HCT116 (cell line): ENCODE results near the gene VDAC2. TPM values are rescaled to one million over a fixed set of nuclear protein-coding genes. Genes with fewer than 3 reads are reported as not detected.
"Not testable (repeated sequence)": the region's sequence is repeated elsewhere in the genome, so short reads cannot be mapped to it uniquely, and the experiment has no call there.

Experiments
- ATAC-seq: fragments of 200-7000 bp; cut with Tn5 transposase; 2 replicates; pipeline ENCODE4 v1.9.1; 2020; ENCODE audit warnings: mild to moderate bottlenecking, moderate library complexity
- BruUV-seq: library from RNA; stranded (reverse); fragments of 400-500 nt; replicated peaks from 2 replicates; lab custom pipeline; 2021; lab: Mats Ljungman, UMichigan
- CTCF ChIA-PET: fragments of 300-600 bp; sonication (Branson Sonifier 250); formaldehyde crosslinking; loops from one replicate; lab custom pipeline; 2021; ENCODE audit warnings: antibody characterized with exemption; lab: Charles Lee
- POLR2A ChIA-PET: fragments of 300-600, 350-600 bp; sonication (Branson Sonifier 250); formaldehyde crosslinking; loops from one replicate; lab custom pipeline; 2021; ENCODE audit warnings: antibody characterized with exemption; lab: Charles Lee
- RAD21 ChIA-PET, 2 experiments: fragments of 300-600 bp; sonication (Branson Sonifier 250); formaldehyde crosslinking; loops; one replicate each; lab custom pipeline; 2023; ENCODE audit warnings: low total read pairs in 2 of 2; ENCODE audit not compliant: uncharacterized antibody in 2 of 2, unreplicated experiment in 2 of 2, low non-redundant PET in 1 of 2; lab: Charles Lee
- DNase-seq: peaks from one replicate; pipeline ENCODE4 v3.0.0-alpha.2; 2010; ENCODE audit warnings: low read depth, low spot score
- H2AFZ ChIP-seq: fragments of 200-600 bp; shearing (Covaris generic), sonication (generic); 2 replicates; pipeline ENCODE4 v1.6.1; 2017; ENCODE audit warnings: low read depth, mixed run types, mixed read lengths, antibody characterized with exemption, low read length; ENCODE audit not compliant: poor library complexity, severe bottlenecking
- H3K27ac ChIP-seq: 2 replicates; pipeline ENCODE4 v1.5.1; 2012; ENCODE audit warnings: low read depth, low read length
- H3K27me3 ChIP-seq: fragments of 200-600 bp; sonication (generic); 2 replicates; pipeline ENCODE4 v1.6.1; 2016; ENCODE audit warnings: mixed run types, low read length, mixed read lengths; ENCODE audit not compliant: insufficient read depth
- H3K36me3 ChIP-seq, 2 experiments: fragments of 200-500 bp in 1 of 2; fragments of 200-600 bp in 1 of 2; sonication (Bioruptor generic) in 1 of 2; sonication (generic) in 1 of 2; 2 replicates each; pipeline versions ENCODE4 v1.5.1 to v1.6.1; 2014 to 2016; ENCODE audit warnings: low read length in 2 of 2, inconsistent platforms in 1 of 2, mixed read lengths in 1 of 2, mixed run types in 1 of 2; ENCODE audit not compliant: insufficient read depth in 2 of 2, control insufficient read depth in 1 of 2
- H3K4me1 ChIP-seq, 2 experiments: fragments of 200-600 bp in 1 of 2; sonication (generic) in 1 of 2; 2 replicates each; pipeline versions ENCODE4 v1.5.1 to v1.6.1; 2012 to 2017; ENCODE audit warnings: low read length in 2 of 2, inconsistent platforms in 1 of 2, mild to moderate bottlenecking in 1 of 2, mixed read lengths in 1 of 2, mixed run types in 1 of 2, moderate library complexity in 1 of 2; ENCODE audit not compliant: insufficient read depth in 2 of 2, control insufficient read depth in 1 of 2
- H3K4me2 ChIP-seq: fragments of 200-600 bp; sonication (generic); 2 replicates; pipeline ENCODE4 v1.6.1; 2017; ENCODE audit warnings: mixed run types, low read length, mixed read lengths
- H3K4me3 ChIP-seq, 2 experiments: fragments of 200-600 bp in 1 of 2; sonication (generic) in 1 of 2; replicated peaks in 1 of 2; 2 replicates each; pipeline ENCODE4 v1.5.1; 2011 to 2016; ENCODE audit warnings: low read length in 2 of 2, control low read depth in 1 of 2, low read depth in 1 of 2, mild to moderate bottlenecking in 1 of 2, mixed read lengths in 1 of 2, mixed run types in 1 of 2
- H3K79me2 ChIP-seq: fragments of 200-600 bp; sonication (generic); 2 replicates; pipeline ENCODE4 v1.6.1; 2017; ENCODE audit warnings: mild to moderate bottlenecking, mixed run types, low read length, moderate library complexity, mixed read lengths; ENCODE audit not compliant: insufficient read depth
- H3K9ac ChIP-seq: fragments of 200-600 bp; sonication (generic); 2 replicates; pipeline ENCODE4 v1.6.1; 2016; ENCODE audit warnings: low read length, mixed read lengths
- H3K9me2 ChIP-seq: fragments of 200-600 bp; sonication (generic), shearing (Covaris generic); 2 replicates; pipeline ENCODE4 v1.6.1; 2017; ENCODE audit warnings: mixed run types, mild to moderate bottlenecking, moderate library complexity; ENCODE audit not compliant: insufficient read depth
- H3K9me3 ChIP-seq, 2 experiments: fragments of 200-500 bp in 1 of 2; fragments of 200-600 bp in 1 of 2; sonication (Bioruptor generic) in 1 of 2; sonication (generic) in 1 of 2; 2 replicates each; pipeline ENCODE4 v1.6.1; 2014 to 2017; ENCODE audit warnings: low read length in 2 of 2, mixed read lengths in 2 of 2, inconsistent platforms in 1 of 2, low read depth in 1 of 2, mild to moderate bottlenecking in 1 of 2, mixed run types in 1 of 2, moderate library complexity in 1 of 2; ENCODE audit not compliant: control insufficient read depth in 1 of 2, insufficient read depth in 1 of 2
- H4K20me1 ChIP-seq: fragments of 200-600 bp; sonication (generic), shearing (Covaris generic); 2 replicates; pipeline ENCODE4 v1.6.1; 2017; ENCODE audit warnings: mixed run types, mild to moderate bottlenecking, moderate library complexity; ENCODE audit not compliant: insufficient read depth
- CBX3 ChIP-seq: IDR thresholded peaks from 2 replicates; pipeline ENCODE4 v1.6.1; 2012; ENCODE audit warnings: low read depth
- CEBPB ChIP-seq: IDR thresholded peaks from 2 replicates; pipeline ENCODE4 v1.6.1; 2012; ENCODE audit warnings: low read depth
- CTCF ChIP-seq, 3 experiments: fragments of 200-600 bp in 1 of 3; sonication (generic) in 1 of 3; IDR thresholded peaks in 2 of 3; conservative IDR thresholded peaks in 1 of 3; 2 replicates each; pipeline ENCODE4 v1.5.1; 2012 to 2017; ENCODE audit warnings: low read depth in 2 of 3, low read length in 2 of 3, antibody characterized with exemption in 1 of 3, borderline replicate concordance in 1 of 3, control low read depth in 1 of 3, mild to moderate bottlenecking in 1 of 3, mixed read lengths in 1 of 3, mixed run types in 1 of 3, moderate library complexity in 1 of 3; ENCODE audit not compliant: insufficient read depth in 1 of 3
- EGR1 ChIP-seq: IDR thresholded peaks from 2 replicates; pipeline ENCODE4 v1.6.1; 2012; ENCODE audit warnings: low read depth
- EZH2phosphoT487 ChIP-seq: fragments of 200-600 bp; IDR thresholded peaks from 2 replicates; pipeline ENCODE4 v1.6.1; 2018; ENCODE audit warnings: antibody characterized with exemption, borderline replicate concordance
- FOSL1 ChIP-seq: IDR thresholded peaks from 2 replicates; pipeline ENCODE4 v1.6.1; 2012; ENCODE audit warnings: low read depth
- MAX ChIP-seq: IDR thresholded peaks from 2 replicates; pipeline ENCODE4 v1.6.1; 2012
- REST ChIP-seq: IDR thresholded peaks from 2 replicates; pipeline ENCODE4 v1.6.1; 2012; ENCODE audit warnings: low read depth
- SIN3A ChIP-seq: IDR thresholded peaks from 2 replicates; pipeline ENCODE4 v1.6.1; 2012; ENCODE audit warnings: low read depth
- SP1 ChIP-seq: IDR thresholded peaks from 2 replicates; pipeline ENCODE4 v1.6.1; 2012; ENCODE audit warnings: low read depth
- TCF7L2 ChIP-seq: IDR thresholded peaks from 2 replicates; pipeline ENCODE4 v1.7.0; 2011; ENCODE audit warnings: borderline replicate concordance, inconsistent platforms; ENCODE audit not compliant: insufficient read depth, insufficient read length; ENCODE audit errors: extremely low read depth
- ZBTB33 ChIP-seq: IDR thresholded peaks from 2 replicates; pipeline ENCODE4 v1.6.1; 2011; ENCODE audit warnings: mild to moderate bottlenecking, low read length, moderate library complexity; ENCODE audit not compliant: insufficient replicate concordance; ENCODE audit errors: extremely low read depth
- ZNF274 ChIP-seq: fragments of 200-500 bp; sonication (Bioruptor generic); IDR thresholded peaks from 2 replicates; pipeline ENCODE4 v1.6.1; 2014; ENCODE audit warnings: mild to moderate bottlenecking, low read depth, low read length, inconsistent platforms
- intact Hi-C: fragments of 100-400 bp; cut with micrococcal nuclease; formaldehyde crosslinking; loops from 2 replicates; pipeline ENCODE4 v1.10.0; 2022
- total RNA-seq: library from RNA; stranded (reverse); gene quantifications from one replicate; pipeline ENCODE4 v1.2.1, GENCODE V29; 2021; ENCODE audit not compliant: unreplicated experiment

VDAC2 gene
- total RNA-seq, 1 experiment from 2014 or later: 289 TPM

GRCh38 chr10:75220274-75220673 is 9.7 kb downstream of the VDAC2 start:
- DNase-seq (no peak), ATAC-seq (no peak)
- H3K27me3 ChIP-seq: no peaks in the 10 kb centered on the region
- RAD21 ChIA-PET: no interaction called here
- H3K79me2 ChIP-seq: peaks cover 96% of the 10 kb centered on the region
- POLR2A ChIA-PET: no interaction called here
- H3K4me3 ChIP-seq: no peak overlapping the region
- TF ChIP-seq FOSL1 (no peak), MAX (no peak), SIN3A (no peak), EZH2phosphoT487 (no peak), CTCF (IDR thresholded peaks at IDR 0.05 in 2 of 3, conservative IDR thresholded peaks at IDR 0.05 in 1 of 3; ENCODE audit: borderline replicate concordance in 1 of 3, insufficient read depth in 1 of 3, low read depth in 2 of 3, low read length in 2 of 3) (no peak), TCF7L2 (no peak), EGR1 (no peak), CEBPB (no peak), REST (no peak), CBX3 (no peak), ZNF274 (no peak), SP1 (no peak), ZBTB33 (no peak)
- H3K9me2 ChIP-seq: no peaks in the 10 kb centered on the region
- no peaks in the 10 kb centered on the region for H3K9me3 ChIP-seq
- H3K9ac ChIP-seq: no peak overlapping the region
- peaks cover 26% of the 10 kb centered on the region; the same call in 1 of the 2 replicates for H4K20me1 ChIP-seq
- peaks cover 67 to 88% of the 10 kb centered on the region in 2 experiments for H3K36me3 ChIP-seq
- intact Hi-C loops: no loop called here
- CTCF ChIA-PET: no interaction called here
- BruUV-seq: no TSS peak
- H3K27ac ChIP-seq: no peak overlapping the region
- H2AFZ ChIP-seq: no peak overlapping the region
- no peak overlapping the region for H3K4me2 ChIP-seq
- peaks cover 0 to 15% of the 10 kb centered on the region in 2 experiments; a peak in 3 of 4 replicates for H3K4me1 ChIP-seq

GRCh38 chr10:75221492-75221891 is 10.9 kb downstream of the VDAC2 start:
- RAD21 ChIA-PET, H3K9ac ChIP-seq, POLR2A ChIA-PET, H3K4me2 ChIP-seq, H3K27ac ChIP-seq, DNase-seq, CTCF ChIA-PET, H2AFZ ChIP-seq, intact Hi-C loops, BruUV-seq, ATAC-seq, H3K27me3 ChIP-seq, H3K4me3 ChIP-seq, H3K9me2 ChIP-seq, H3K9me3 ChIP-seq: not testable (repeated sequence)
- peaks cover 96% of the 10 kb centered on the region for H3K79me2 ChIP-seq
- peaks cover 0 to 17% of the 10 kb centered on the region in 2 experiments; a peak in 3 of 4 replicates for H3K4me1 ChIP-seq
- H3K36me3 ChIP-seq: peaks cover 62 to 85% of the 10 kb centered on the region in 2 experiments
- H4K20me1 ChIP-seq: peaks cover 23% of the 10 kb centered on the region; the same call in 1 of the 2 replicates
